Measurements from ENCODE around the gene SMS.

- TF ChIP-seq CTCF (IDR thresholded peaks at IDR 0.05) (no peak), POLR2A (IDR thresholded peaks at IDR 0.05) (no peak)
Observed at GRCh38 chrX:22040184-22040583, 99.7 kb downstream of the SMS start.

All from heart left ventricle (tissue), 13 donors.